B cell (primary cell): ENCODE measurements around the gene PAH. TPM values are rescaled to one million over a fixed set of nuclear protein-coding genes. Genes with fewer than 3 reads are reported as not detected.

Experiments
- ATAC-seq: fragments of 200-7000 bp; cut with Tn5 transposase; one replicate; pipeline ENCODE4 v1.10.0; 2021; ENCODE audit warnings: low read depth, mild to moderate bottlenecking, moderate number of reproducible peaks, moderate library complexity
- CTCF ChIA-PET: fragments of 350-600 bp; sonication (Branson Sonifier 250); formaldehyde crosslinking; loops from one replicate; lab custom pipeline; 2021; ENCODE audit warnings: antibody characterized with exemption, inconsistent platforms; lab: Charles Lee
- POLR2A ChIA-PET: fragments of 350-600 bp; sonication (Branson Sonifier 250); formaldehyde crosslinking; loops from one replicate; lab custom pipeline; 2021; ENCODE audit warnings: antibody characterized with exemption; lab: Charles Lee
- DNase-seq: peaks from one replicate; pipeline ENCODE4 v3.0.0; 2013
- H2AFZ ChIP-seq: 2 replicates; pipeline ENCODE4 v1.6.1; 2012; ENCODE audit warnings: mild to moderate bottlenecking, low read depth, low read length; ENCODE audit not compliant: insufficient read depth, poor library complexity, severe bottlenecking
- H3K27ac ChIP-seq, 2 donors: 1 replicate in 1 of 2; 2 replicates in 1 of 2; pipeline ENCODE4 v1.5.1; 2012 to 2013; ENCODE audit warnings: low read length in 2 of 2, mild to moderate bottlenecking in 2 of 2, moderate library complexity in 1 of 2
- H3K27me3 ChIP-seq, 4 experiments: fragments of 200-600 bp in 1 of 4; sonication (generic) in 1 of 4; replicated peaks in 1 of 4; 1 replicate in 2 of 4; 2 replicates in 2 of 4; pipeline versions ENCODE4 v1.6.1 to v1.7.0; 2013 to 2016; ENCODE audit warnings: low read length in 3 of 4, mild to moderate bottlenecking in 2 of 4, mixed read lengths in 1 of 4, moderate library complexity in 1 of 4; ENCODE audit not compliant: insufficient read depth in 4 of 4, control insufficient read depth in 3 of 4; ENCODE audit errors: control extremely low read depth in 1 of 4
- H3K36me3 ChIP-seq, 2 experiments: replicated peaks in 1 of 2; 1 replicate in 1 of 2; 2 replicates in 1 of 2; pipeline versions ENCODE4 v1.6.1 to v1.7.1; 2013; ENCODE audit warnings: low read length in 1 of 2; ENCODE audit not compliant: insufficient read depth in 2 of 2, control insufficient read depth in 1 of 2; ENCODE audit errors: control extremely low read depth in 1 of 2, extremely low read depth in 1 of 2
- H3K4me1 ChIP-seq, 2 donors: fragments of 200-600 bp in 1 of 2; sonication (generic) in 1 of 2; 1 replicate in 1 of 2; 2 replicates in 1 of 2; pipeline versions ENCODE4 v1.5.1 to v1.6.1; 2013 to 2017; ENCODE audit warnings: low read length in 2 of 2; ENCODE audit not compliant: control insufficient read depth in 2 of 2, insufficient read depth in 2 of 2
- H3K4me2 ChIP-seq: replicated peaks from 2 replicates; pipeline ENCODE3; 2012; ENCODE audit warnings: mild to moderate bottlenecking, low read depth, low read length; ENCODE audit not compliant: poor library complexity, severe bottlenecking
- H3K4me3 ChIP-seq, 5 experiments: fragments of 200-600 bp in 1 of 5; sonication (generic) in 1 of 5; 1 replicate in 3 of 5; 2 replicates in 2 of 5; pipeline versions ENCODE4 v1.5.1 to v1.7.0; 2011 to 2016; ENCODE audit warnings: low read length in 4 of 5, mild to moderate bottlenecking in 4 of 5, low read depth in 2 of 5, control low read depth in 1 of 5, moderate library complexity in 1 of 5; ENCODE audit not compliant: insufficient read depth in 1 of 5; ENCODE audit errors: control extremely low read depth in 1 of 5, extremely low read depth in 1 of 5
- H3K79me2 ChIP-seq: fragments of 200-600 bp; sonication (generic); one replicate; pipeline ENCODE4 v1.6.0; 2016; ENCODE audit warnings: low read length; ENCODE audit not compliant: control insufficient read depth, insufficient read depth
- H3K9ac ChIP-seq: fragments of 200-600 bp; sonication (generic); 2 replicates; pipeline ENCODE4 v1.6.1; 2017; ENCODE audit warnings: mild to moderate bottlenecking, low read length, moderate library complexity
- H3K9me3 ChIP-seq, 3 donors: one replicate each; pipeline versions ENCODE4 v1.6.1 to v1.7.1; 2013; ENCODE audit warnings: low read length in 2 of 3; ENCODE audit not compliant: control insufficient read depth in 2 of 3, insufficient read depth in 1 of 3; ENCODE audit errors: control extremely low read depth in 1 of 3
- H4K20me1 ChIP-seq: 2 replicates; pipeline ENCODE4 v1.6.0; 2012; ENCODE audit warnings: mild to moderate bottlenecking, low read length; ENCODE audit not compliant: insufficient read depth, control insufficient read depth, poor library complexity, severe bottlenecking
- H3K27ac Mint-ChIP-seq: one replicate; pipeline ENCODE4 v1.8.0; 2021; ENCODE audit warnings: mixed read lengths
- H3K27me3 Mint-ChIP-seq: one replicate; pipeline ENCODE4 v1.8.0; 2021; ENCODE audit warnings: mixed read lengths
- H3K4me1 Mint-ChIP-seq: one replicate; pipeline ENCODE4 v1.8.0; 2021; ENCODE audit warnings: mixed read lengths
- H3K4me3 Mint-ChIP-seq: one replicate; pipeline ENCODE4 v1.8.0; 2021; ENCODE audit warnings: mixed read lengths
- H3K9me3 Mint-ChIP-seq: one replicate; pipeline ENCODE4 v1.8.0; 2022; ENCODE audit warnings: mixed read lengths; ENCODE audit not compliant: insufficient read depth
- CTCF ChIP-seq: fragments of 200-600 bp; IDR thresholded peaks from one replicate; pipeline ENCODE4 v1.8.0; 2022; ENCODE audit warnings: antibody characterized with exemption, mild to moderate bottlenecking
- EZH2 ChIP-seq: IDR thresholded peaks from 2 replicates; pipeline ENCODE4 v1.6.1; 2012; ENCODE audit warnings: borderline replicate concordance, low read depth, mild to moderate bottlenecking, moderate library complexity, low read length; ENCODE audit not compliant: insufficient read depth, poor library complexity, severe bottlenecking
- WGBS: methylation state at CpG from one replicate; pipeline ENCODE4 v1.1.5; 2013; ENCODE audit warnings: missing lambda C conversion rate; ENCODE audit not compliant: insufficient coverage; 5-methylcytosine and 5-hydroxymethylcytosine counted together
- intact Hi-C: fragments of 100-400 bp; cut with micrococcal nuclease; formaldehyde crosslinking; loops from one replicate; pipeline ENCODE4 v1.10.0; 2022
- polyA plus RNA-seq: library from polyadenylated mRNA; depleted of rRNA; stranded (reverse); fragments of >200 nt; gene quantifications from 2 replicates; pipeline ENCODE4 v1.2.3, GENCODE V29; 2012
- total RNA-seq, 2 donors: library from RNA; stranded (reverse); fragments of 120-200 nt in 1 of 2; gene quantifications; 1 replicate in 1 of 2; 2 replicates in 1 of 2; pipeline versions ENCODE4 v1.2.3 to v1.2.4, GENCODE V29; 2013 to 2022

Gene PAH
- total and polyA plus RNA-seq, 2 donors (not counting 1 experiment from before 2014, with no cell fraction given) = 0.25 TPM; not detected in 1

- Histone ChIP-seq H3K27me3 (peaks cover 0 to 67% (median 58%) of the 10 kb centered on the region in 4 experiments), H3K79me2 (no peaks in the 10 kb centered on the region), H4K20me1 (no peaks in the 10 kb centered on the region), H3K27ac (no peak overlapping the region), H3K4me3 (peak overlapping the region in 1 of 5 experiments; percentile 42), H3K4me2 (no peak overlapping the region), H2AFZ (no peak overlapping the region), H3K36me3 (no peaks in the 10 kb centered on the region), H3K9me3 (peaks cover 0 to 20% (median 17%) of the 10 kb centered on the region in 3 donors), H3K9ac (no peak overlapping the region), H3K4me1 (peaks cover 18 to 34% of the 10 kb centered on the region in 2 donors)
- Mint-ChIP-seq H3K4me1 (peaks cover 28% of the 10 kb centered on the region), H3K4me3 (no peak overlapping the region), H3K27me3 (peaks cover 84% of the 10 kb centered on the region), H3K27ac (no peak overlapping the region), H3K9me3 (peaks cover 7% of the 10 kb centered on the region)
- CTCF ChIA-PET = interaction anchor here (0.9 kb wide), 1 partner anchor 17 kb away, joined by 3 read pairs; no protein-coding TSS in a partner anchor
- TF ChIP-seq EZH2 (no peak), CTCF (no peak)
- POLR2A ChIA-PET = interaction anchor here (0.5 kb wide), 1 partner anchor 206 kb away, joined by 5 read pairs; no protein-coding TSS in a partner anchor
- intact Hi-C loops = no loop called here
- no peak for DNase-seq
- no peak for ATAC-seq
- 22% methylated on average over 10 of the region's 12 CpGs for WGBS
Observed at GRCh38 chr12:102966200-102966863, 49.3 kb upstream of the PAH start.
